ENCODE results near the gene CDC42BPA. TPM values are rescaled to one million over a fixed set of nuclear protein-coding genes. Genes with fewer than 3 reads are reported as not detected.

Gene CDC42BPA
- polyA plus RNA-seq, 1 of the 3 experiments (the other 2 are of a cell fraction): 6.8 TPM

DNA sequence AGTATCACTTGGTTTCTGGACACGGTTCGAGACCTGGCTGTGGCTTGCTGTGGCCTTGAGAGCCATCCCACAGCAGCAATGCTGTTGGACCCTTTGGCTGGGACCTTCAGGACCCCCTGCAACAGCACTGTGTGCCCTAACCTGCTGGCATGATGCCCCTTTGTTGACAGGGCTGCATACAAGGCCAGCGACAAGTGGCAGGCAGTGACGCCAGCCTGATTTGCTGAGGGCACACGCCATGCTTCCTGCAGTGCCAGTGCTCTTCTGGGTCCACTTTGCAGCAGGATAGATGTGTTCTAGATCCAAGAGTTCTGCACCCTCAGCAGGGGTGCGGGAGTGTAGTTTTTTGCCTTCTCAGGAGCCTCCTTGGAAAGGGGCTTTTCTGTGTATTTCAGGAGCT, 345.4 kb downstream of the CDC42BPA start:
- no peaks in the 10 kb centered on the region for H3K9me3 ChIP-seq

More for the DNA sequence above, 345.4 kb downstream of the CDC42BPA start:
- POLR2A ChIA-PET: no interaction called here
- Histone ChIP-seq H3K27me3 (ENCODE audit: insufficient read depth) (no peaks in the 10 kb centered on the region), H3K4me2 (no peak overlapping the region), H3K9me2 (no peaks in the 10 kb centered on the region), H3K27ac (ENCODE audit: low read depth in 2 of 2, low read length in 1 of 2) (peak overlapping the region in 1 of 2 experiments; percentile 62; a peak in 2 of 4 replicates), H3F3A (replicated peaks; ENCODE audit: insufficient read depth) (no peaks in the 10 kb centered on the region), H3K4me3 (ENCODE audit: low read depth in 2 of 2, low read length in 1 of 2) (no peak overlapping the region), H2AFZ (ENCODE audit: low read depth) (no peak overlapping the region), H3K9ac (no peak overlapping the region), H3K4me1 (ENCODE audit: control insufficient read depth in 1 of 2, insufficient read depth in 2 of 2, low read depth in 1 of 2, low read length in 1 of 2) (peaks cover 0 to 25% of the 10 kb centered on the region in 2 experiments; a peak in 1 of 4 replicates), H3K36me3 (replicated peaks in 1 of 2; ENCODE audit: control insufficient read depth in 1 of 2, insufficient read depth in 2 of 2, low read length in 1 of 2) (peaks cover 0 to 3% of the 10 kb centered on the region in 2 experiments), H4K20me1 (ENCODE audit: insufficient read depth) (no peaks in the 10 kb centered on the region), H3K79me2 (ENCODE audit: insufficient read depth) (no peaks in the 10 kb centered on the region)
- CTCF ChIA-PET: interaction anchor here (0.6 to 1.6 kb wide), 2 partner anchors 9 to 138 kb away, joined by 3 to 4 read pairs; no protein-coding TSS in a partner anchor
- WGBS (ENCODE audit: low lambda C conversion rate): 97% methylated on average over 3 of the region's 6 CpGs
- DNase-seq: no peak
- TF ChIP-seq RAD21 (IDR thresholded peaks at IDR 0.05; ENCODE audit: low read length) (no peak), FOSL2 (IDR thresholded peaks at IDR 0.05; ENCODE audit: borderline replicate concordance, low read depth) (no peak), TCF12 (IDR thresholded peaks at IDR 0.05) (no peak), EP300 (IDR thresholded peaks at IDR 0.05; ENCODE audit: borderline replicate concordance in 1 of 2, low read depth in 1 of 2, low read length in 1 of 2) (no peak), TEAD4 (IDR thresholded peaks at IDR 0.05; ENCODE audit: borderline replicate concordance, insufficient read depth) (no peak), NFIC (IDR thresholded peaks at IDR 0.05; ENCODE audit: borderline replicate concordance) (no peak), EZH2phosphoT487 (IDR thresholded peaks at IDR 0.05; ENCODE audit: borderline replicate concordance, low read depth) (no peak), NRF1 (IDR thresholded peaks at IDR 0.05; ENCODE audit: low read depth, low read length) (no peak), RCOR1 (IDR thresholded peaks at IDR 0.05; ENCODE audit: low read length) (no peak), FOXJ3 (CRISPR knock-in tag; IDR thresholded peaks at IDR 0.05) (no peak), TAF1 (IDR thresholded peaks at IDR 0.05; ENCODE audit: borderline replicate concordance, low read depth, low read length) (no peak), RFX5 (IDR thresholded peaks at IDR 0.05; ENCODE audit: low read length) (no peak), CHD2 (IDR thresholded peaks at IDR 0.05; ENCODE audit: low read length, partially characterized antibody) (no peak), JUND (IDR thresholded peaks at IDR 0.05) (no peak)
- TF ChIP-seq, protein P1, sequence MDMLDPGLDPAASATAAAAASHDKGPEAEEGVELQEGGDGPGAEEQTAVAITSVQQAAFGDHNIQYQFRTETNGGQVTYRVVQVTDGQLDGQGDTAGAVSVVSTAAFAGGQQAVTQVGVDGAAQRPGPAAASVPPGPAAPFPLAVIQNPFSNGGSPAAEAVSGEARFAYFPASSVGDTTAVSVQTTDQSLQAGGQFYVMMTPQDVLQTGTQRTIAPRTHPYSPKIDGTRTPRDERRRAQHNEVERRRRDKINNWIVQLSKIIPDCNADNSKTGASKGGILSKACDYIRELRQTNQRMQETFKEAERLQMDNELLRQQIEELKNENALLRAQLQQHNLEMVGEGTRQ (IDR thresholded peaks at IDR 0.05; ENCODE audit: borderline replicate concordance, low read depth, low read length): no peak
- TF ChIP-seq, protein P2, sequence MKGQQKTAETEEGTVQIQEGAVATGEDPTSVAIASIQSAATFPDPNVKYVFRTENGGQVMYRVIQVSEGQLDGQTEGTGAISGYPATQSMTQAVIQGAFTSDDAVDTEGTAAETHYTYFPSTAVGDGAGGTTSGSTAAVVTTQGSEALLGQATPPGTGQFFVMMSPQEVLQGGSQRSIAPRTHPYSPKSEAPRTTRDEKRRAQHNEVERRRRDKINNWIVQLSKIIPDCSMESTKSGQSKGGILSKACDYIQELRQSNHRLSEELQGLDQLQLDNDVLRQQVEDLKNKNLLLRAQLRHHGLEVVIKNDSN (IDR thresholded peaks at IDR 0.05; ENCODE audit: borderline replicate concordance, low read depth): no peak
- TF ChIP-seq, protein P3, sequence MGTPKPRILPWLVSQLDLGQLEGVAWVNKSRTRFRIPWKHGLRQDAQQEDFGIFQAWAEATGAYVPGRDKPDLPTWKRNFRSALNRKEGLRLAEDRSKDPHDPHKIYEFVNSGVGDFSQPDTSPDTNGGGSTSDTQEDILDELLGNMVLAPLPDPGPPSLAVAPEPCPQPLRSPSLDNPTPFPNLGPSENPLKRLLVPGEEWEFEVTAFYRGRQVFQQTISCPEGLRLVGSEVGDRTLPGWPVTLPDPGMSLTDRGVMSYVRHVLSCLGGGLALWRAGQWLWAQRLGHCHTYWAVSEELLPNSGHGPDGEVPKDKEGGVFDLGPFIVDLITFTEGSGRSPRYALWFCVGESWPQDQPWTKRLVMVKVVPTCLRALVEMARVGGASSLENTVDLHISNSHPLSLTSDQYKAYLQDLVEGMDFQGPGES (IDR thresholded peaks at IDR 0.05; ENCODE audit: low read depth, low read length): no peak
- TF ChIP-seq, protein P4, sequence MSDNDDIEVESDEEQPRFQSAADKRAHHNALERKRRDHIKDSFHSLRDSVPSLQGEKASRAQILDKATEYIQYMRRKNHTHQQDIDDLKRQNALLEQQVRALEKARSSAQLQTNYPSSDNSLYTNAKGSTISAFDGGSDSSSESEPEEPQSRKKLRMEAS (IDR thresholded peaks at IDR 0.05; ENCODE audit: low read depth): no peak
- TF ChIP-seq, protein P5, sequence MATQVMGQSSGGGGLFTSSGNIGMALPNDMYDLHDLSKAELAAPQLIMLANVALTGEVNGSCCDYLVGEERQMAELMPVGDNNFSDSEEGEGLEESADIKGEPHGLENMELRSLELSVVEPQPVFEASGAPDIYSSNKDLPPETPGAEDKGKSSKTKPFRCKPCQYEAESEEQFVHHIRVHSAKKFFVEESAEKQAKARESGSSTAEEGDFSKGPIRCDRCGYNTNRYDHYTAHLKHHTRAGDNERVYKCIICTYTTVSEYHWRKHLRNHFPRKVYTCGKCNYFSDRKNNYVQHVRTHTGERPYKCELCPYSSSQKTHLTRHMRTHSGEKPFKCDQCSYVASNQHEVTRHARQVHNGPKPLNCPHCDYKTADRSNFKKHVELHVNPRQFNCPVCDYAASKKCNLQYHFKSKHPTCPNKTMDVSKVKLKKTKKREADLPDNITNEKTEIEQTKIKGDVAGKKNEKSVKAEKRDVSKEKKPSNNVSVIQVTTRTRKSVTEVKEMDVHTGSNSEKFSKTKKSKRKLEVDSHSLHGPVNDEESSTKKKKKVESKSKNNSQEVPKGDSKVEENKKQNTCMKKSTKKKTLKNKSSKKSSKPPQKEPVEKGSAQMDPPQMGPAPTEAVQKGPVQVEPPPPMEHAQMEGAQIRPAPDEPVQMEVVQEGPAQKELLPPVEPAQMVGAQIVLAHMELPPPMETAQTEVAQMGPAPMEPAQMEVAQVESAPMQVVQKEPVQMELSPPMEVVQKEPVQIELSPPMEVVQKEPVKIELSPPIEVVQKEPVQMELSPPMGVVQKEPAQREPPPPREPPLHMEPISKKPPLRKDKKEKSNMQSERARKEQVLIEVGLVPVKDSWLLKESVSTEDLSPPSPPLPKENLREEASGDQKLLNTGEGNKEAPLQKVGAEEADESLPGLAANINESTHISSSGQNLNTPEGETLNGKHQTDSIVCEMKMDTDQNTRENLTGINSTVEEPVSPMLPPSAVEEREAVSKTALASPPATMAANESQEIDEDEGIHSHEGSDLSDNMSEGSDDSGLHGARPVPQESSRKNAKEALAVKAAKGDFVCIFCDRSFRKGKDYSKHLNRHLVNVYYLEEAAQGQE (IDR thresholded peaks at IDR 0.05; ENCODE audit: low read depth, low read length): no peak
